ENCODE data around the gene ARID3B.
"Not testable (repeated sequence)": the region's sequence is repeated elsewhere in the genome, so short reads cannot be mapped to it uniquely, and the experiment has no call there.

ARID3B gene

DNA sequence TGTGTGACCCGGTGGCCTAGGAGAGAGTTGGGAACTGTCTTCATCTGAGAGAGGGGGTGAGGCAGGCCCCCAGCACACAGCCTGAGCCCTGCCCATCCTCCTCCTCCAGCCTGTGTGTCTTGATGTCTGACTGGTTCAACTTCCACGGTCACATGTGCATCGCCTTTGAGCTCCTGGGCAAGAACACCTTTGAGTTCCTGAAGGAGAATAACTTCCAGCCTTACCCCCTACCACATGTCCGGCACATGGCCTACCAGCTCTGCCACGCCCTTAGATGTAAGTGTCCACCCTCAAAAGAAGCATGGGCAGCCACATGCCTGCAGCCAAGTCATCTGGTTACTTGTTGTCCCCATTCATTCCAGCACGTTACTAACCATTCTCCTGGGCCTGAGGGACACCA, 84.7 kb downstream of the ARID3B start:
- DNase-seq: no peak

DNA sequence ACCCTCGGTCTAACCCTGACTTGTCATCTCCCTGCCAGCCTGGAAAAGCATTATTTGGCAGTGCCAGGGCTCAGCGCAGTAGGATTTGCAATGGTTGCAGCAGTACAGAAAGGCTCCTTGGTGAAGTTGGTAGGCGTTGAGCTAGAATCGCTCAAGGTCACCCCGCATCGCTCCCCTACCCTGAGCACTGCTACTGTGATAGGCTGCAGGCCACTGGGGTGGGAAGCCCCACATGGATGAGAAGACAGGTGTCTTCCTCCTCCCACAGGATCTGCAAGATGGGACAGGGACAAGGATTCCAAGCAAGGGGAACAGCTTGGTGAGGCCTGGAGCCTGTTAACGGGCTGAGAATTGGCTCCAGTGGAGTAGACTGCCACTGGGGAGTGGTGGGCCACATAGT, 85.3 kb downstream of the ARID3B start:
- DNase-seq: no peak

DNA sequence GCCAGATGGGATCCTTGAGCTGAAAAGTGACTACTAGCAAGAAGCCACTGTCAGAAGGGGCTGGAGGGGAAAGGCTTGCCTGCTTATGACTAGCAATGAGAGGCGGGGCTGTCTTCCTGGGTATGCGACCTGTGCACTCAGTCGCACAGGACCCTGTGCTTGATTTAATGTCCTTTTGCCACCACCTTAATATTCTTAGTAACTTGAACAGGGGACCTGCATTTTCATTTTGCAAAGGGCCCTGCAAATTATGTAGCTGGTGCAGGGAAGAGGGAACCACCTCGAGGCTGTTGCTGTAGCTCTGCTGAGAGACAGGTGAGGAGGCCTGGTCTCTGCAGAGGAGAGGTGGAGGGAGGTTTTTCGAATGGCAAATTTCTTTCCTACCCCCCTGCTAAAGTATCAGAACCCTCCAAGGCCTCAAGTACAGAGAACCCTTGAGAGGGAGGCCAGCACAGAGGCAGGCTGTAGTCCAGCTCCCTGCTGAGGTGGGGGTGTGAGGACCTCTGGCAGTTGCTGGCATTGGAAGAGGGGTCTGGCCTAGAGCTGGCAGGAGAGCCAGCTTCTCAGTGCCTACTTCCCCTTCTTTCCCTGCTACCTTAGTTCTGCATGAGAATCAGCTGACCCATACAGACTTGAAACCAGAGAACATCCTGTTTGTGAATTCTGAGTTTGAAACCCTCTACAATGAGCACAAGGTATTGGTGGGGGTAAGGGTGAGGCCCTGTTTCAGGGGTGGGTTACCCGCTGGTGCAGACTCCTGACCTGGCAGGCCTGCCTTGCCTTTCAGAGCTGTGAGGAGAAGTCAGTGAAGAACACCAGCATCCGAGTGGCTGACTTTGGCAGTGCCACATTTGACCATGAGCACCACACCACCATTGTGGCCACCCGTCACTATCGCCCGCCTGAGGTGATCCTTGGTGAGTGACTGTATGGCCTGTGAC, 86.0 kb downstream of the ARID3B start:
- DNase-seq: peak; percentile 72 to 76

DNA sequence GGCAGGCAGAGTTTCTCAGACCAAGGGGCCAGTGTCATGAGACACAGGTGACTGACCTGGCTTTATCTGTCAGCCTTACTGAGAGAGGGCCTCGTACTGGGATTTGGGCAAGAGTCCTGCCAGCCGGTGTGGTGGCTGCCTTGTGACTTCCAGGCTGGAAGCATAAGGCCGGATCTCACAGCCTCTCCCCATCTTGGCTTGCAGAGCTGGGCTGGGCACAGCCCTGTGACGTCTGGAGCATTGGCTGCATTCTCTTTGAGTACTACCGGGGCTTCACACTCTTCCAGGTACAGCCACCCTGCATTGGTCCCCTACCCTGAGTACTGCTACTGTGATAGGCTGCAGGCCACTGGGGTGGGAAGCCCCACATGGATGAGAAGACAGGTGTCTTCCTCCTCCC, 86.7 kb downstream of the ARID3B start:
- DNase-seq: no peak

DNA sequence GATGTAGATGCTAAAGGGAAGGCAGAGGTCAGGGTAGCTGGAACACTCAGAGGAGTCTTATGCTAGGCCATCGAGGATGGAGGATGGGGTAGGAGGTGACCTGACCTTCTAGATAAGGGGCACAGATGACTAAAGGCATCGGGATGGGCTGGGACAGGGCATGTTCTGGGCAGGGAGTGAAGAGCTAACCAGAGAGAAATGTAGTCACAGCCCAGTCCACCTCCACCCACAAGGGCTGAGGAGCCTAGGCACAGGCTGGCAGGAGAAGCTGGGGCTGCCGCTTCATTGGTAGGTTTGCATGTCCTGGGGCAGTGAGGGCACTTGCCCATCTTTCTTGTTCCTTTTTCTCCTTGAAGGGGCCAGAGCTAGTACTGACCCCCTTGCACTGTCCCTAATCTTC, 87.2 kb downstream of the ARID3B start:
- DNase-seq: no peak

DNA sequence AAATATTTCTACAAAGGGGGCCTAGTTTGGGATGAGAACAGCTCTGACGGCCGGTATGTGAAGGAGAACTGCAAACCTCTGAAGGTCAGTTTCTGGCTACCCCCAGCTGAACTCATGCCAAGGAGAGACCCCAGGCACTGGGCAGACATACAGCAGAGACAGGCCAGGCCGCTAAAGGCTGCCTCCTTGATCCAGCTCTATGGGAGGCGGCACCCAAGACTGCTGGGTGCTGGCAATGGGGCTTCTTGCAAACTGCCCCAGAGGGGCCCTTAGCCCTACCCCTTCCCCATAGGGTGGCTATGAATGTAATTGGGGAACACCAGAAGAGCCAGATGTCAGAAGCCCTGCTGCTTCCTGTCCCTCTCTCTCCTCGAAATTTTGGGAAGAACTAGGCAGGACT, 87.9 kb downstream of the ARID3B start:
- no peak for DNase-seq

DNA sequence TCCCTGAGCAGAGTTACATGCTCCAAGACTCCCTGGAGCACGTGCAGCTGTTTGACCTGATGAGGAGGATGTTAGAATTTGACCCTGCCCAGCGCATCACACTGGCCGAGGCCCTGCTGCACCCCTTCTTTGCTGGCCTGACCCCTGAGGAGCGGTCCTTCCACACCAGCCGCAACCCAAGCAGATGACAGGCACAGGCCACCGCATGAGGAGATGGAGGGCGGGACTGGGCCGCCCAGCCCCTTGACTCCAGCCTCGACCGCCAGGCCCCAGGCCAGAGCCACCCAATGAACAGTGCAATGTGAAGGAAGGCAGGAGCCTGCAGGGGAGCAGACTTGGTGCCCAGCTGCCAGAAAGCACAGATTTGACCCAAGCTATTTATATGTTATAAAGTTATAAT, 88.7 kb downstream of the ARID3B start:
- DNase-seq: not testable (repeated sequence)

DNA sequence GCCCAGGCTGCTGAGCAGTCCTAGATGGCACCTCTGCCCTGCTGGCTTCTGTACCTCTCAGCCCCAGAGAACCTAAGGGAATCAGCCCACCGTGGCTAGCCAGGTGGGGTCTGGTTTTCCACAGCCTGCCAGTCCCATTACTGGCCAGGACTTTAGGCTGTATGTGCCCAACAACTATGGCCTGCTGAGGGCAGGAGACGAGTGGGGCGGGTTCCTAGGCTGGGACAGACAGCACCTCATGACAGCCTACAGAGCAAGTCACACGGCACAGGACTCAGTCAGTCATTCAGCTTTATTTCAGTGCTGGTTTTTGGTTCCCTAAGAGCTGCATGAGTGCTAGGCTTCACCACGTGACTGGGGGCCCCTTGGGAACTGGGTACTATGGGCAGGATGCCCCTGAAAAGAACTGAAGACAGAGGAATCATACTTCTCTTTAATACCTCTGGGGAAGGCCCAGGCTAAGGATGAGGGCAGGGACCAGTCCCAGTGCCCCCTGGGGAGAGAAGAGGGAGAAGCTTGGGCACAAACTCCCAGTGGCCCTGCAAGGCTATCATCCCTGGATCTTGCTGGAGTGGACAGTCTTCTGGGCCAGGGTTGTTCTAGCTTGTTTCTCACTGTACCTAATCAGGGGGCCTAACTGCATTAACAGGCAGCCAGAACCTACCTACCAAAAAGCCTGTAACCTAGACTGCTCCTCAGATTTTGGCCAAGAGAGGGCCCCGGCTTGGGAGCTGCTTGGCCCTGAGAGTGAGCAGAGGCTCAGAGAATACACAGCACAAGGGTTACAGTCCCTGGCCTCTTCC, 89.5 kb downstream of the ARID3B start:
- DNase-seq: no peak

DNA sequence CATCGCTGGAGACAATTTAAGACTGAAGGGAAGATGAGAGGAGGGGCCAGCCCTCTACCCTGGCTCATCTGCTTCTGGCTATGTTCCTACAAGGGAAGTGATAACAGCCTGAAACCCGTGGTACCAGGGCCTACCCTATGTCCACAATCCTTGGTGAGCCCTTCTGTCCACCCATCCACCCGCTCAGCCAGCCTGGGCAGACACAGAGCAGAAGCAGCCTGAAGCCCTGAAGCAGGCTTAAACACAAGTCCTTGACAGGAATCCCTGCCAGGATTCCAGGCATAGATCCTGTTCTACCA, 90.0 kb downstream of the ARID3B start:
- DNase-seq: no peak

DNA sequence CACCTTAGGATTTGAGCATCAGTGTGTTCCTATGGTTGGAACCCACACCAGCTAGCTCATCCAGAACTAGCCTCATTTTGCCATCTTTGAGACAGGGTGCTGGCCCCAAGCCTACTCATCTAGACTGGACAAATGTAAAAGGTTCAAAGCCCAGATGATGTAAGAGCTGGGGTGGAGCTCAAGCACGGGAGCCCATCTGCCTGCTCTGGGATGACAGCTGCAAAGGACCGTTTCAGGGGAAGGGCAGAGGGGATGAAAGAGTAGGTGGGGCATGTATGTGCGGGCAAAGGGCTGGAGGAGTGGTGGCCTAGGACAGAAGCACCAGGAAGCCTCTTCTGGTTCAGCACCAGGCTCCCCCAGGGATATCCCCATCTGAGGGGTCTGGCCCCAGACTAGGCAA, 90.4 kb downstream of the ARID3B start:
- DNase-seq: no peak

DNA sequence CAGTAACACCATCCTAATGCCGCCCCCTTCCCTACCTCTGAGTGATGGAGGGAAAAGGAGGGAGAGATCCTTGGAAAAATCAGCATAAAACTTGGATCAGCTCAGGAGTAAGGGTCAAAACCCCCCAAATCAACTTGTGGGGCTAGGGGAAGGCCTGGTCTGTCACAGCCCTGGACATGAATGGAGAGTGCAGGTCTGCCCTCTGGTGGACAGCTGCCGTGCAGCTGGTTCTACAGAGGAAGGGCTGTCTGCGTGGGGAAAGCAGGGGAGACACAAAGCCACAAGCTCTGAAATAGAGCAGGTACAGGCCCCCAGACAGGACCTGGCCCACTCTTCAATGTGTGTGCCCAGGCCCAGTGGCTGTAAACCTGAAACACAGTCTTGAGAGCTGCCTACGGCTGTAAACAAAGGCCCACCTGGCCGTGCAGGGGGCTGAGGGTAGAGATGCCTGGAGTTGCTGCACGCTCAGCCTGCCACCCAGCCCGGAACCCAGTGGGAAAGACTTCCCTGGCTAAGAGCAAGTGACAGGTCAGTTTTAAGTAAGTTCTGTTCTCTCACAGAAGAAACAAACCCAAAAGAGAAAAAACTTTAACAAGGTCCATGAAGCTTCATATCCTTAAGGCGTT, 91.0 kb downstream of the ARID3B start:
- DNase-seq: peak; percentile 40 to 66

DNA sequence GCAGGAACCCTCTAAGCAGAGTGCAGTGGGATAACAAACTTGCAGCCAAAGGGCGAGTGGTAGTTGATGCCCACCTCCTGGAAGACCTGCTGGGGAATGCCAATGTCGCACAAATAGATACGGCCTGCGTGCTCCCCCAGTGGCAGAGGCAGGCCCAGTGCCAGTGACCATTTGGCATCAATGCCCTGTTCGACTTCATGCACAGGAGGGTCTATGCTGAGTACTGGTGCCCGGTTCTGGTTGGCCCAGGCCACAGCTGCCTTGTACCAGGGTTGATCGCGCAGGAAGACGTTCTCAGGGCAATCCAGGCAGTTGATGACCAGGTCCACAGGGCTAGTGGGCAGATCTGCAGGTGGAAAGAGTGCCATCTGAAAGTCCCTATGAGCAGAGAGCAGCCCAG, 91.6 kb downstream of the ARID3B start:
- no peak for DNase-seq

DNA sequence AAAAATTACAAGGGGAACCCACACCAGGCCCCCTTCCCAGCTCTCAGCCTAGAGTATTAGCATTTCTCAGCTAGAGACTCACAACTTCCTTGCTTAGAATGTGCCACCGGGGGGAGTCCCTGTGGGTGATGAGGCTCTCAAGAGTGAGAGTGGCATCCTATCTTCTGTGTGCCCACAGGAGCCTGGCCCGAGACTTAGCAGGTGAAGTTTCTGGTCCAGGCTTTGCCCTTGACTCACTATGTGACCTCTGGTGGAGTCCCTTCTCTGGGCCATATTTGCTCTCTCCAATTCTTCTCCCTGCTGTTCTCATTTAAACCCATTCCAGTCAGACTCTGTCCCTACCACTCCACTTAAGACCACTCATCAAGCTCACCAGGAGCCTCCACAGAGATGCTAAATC, 92.8 kb downstream of the ARID3B start:
- DNase-seq: peak in 1 of 2 experiments; percentile 14

DNA sequence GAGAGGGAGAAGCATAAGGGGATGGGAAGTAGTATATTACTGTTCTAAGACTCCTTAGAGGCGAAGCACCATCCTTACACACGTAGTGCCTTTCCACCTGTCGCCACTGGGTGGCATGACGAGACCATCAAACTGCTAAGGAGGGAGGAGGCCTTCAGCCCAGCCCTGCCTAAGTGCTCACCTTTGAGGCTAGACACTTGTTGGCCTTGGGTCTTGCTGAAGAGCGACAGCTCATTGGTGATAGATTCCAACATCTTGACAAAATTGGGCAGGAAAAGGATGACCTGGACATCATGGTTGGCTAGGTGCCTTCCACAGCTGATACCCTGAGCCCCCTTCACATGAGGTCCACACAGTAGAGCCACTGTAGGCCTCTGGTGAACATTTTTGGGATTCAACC, 94.2 kb downstream of the ARID3B start:
- DNase-seq: peak; percentile 67 to 81

DNA sequence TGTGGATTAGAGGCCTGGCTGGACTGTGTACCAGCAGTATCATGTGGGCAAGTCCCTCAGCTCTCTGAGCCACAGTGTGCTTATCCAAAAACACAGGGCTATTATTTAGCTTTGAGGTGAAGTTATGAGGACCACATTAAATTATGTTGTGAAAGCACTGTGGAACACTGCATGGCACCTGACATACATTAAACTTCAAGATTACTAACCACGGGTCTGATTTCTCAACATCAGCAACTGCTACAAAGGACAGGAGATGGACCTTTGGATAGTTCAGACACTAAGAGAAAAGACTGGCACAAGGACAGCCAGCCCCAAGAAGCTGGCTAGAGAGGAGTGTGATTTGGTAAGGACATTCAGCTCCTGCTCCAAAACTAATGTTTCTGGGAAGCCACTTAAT, 96.0 kb downstream of the ARID3B start:
- DNase-seq: no peak

DNA sequence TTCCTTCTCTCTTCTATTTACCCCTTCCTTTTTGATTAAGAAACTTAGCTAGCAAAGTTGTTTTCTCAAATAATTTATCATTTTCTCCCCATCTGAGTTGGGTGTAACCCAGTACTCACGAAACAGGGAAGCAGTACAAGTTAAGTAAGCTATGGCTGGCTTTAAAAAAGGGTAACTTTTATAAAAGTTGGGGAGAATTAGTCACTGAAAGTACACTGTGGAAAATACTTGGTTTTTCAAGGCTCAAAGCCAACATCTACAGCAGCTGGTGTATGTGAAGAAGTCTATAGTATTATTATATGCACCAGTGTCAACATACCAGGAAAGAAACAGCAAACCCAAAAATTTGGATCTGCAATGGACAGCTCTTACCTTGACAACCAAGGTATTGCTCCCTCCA, 100.1 kb downstream of the ARID3B start:
- no peak for DNase-seq

DNA sequence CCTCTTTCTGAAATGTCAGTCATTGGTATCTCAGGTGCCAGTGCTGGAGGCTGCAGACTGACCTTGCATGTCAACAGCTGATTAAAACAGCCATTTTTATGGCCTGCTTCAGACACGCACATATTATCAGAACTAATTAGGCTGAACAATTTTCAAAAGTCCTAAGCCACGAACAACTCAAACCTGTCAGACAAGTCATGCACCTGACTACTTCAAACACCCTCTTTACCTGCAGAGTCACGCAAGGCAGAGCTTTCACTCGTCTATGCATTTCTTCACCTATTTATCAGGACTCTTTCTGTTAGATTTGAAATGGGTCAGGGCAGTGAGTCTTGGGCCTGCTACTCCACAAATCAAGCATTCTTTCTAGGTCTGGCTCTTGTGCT, 101.3 kb downstream of the ARID3B start:
- no peak for DNase-seq

DNA sequence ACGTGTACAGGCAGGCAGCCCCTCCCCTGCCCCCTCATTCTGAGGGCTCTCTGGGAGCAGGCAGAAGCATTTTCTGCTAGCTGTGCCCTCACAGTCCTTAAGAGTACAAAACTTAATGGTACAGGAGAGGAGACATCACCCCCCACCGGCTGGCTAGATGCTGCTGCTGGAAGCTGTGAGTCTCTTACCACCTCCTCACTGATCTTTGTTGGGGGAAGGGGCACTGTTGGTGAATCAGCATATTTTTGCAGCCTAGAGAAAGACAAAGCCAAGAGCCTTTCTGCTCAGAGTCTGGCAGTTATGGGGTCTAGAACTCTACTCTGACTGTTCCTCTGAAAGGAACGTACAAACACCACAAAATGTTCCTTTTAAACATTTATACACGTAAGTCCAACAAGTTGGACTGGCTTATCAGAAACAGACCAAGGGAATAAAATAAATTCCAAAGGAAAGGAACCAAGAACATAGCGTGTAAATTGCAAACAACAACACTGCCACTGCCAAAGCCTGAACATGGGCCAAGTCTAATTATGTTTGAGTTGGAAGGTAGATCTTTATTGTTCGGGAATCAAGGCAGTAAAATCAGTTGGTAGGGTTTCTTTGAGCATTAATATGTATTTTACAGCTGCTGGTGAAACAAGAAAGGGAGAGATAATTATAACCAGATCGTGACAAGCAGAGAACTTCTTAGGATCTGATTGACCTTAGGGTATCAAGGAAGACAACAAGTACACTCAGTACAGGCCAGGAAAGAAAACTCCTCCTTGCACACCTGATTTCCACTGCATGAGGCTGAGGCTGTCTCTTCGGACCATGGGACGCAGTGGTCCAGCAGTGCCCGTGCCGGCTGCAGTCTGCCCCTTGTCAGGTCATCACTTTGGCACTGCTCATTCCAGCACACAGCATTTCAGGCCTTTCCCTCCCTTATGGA, 102.0 kb downstream of the ARID3B start:
- DNase-seq: no peak

DNA sequence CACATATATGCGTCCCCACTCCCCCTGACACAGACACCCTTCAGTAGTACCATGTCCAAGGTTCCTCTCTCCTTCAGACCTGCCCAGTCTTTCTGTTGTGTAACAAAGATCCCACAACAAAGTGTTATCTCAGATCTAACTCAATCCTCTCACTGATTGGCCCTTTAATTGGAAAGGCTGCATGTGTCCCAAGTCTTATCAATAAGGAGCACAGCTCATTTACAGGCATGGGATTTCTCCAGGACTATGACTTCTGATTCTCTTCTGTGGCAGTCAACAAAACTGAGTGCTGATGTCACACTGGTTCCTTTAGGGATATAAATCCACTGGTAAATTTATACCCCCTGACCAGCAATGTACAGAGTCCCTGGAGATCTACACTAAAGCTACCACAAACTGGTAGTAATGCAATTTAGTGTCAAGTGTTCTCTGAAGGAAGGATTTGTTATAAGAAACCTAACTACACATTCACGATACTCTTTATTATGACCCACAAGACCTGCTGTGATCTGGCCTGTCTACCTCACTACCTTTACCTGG, 102.7 kb downstream of the ARID3B start:
- no peak for DNase-seq

DNA sequence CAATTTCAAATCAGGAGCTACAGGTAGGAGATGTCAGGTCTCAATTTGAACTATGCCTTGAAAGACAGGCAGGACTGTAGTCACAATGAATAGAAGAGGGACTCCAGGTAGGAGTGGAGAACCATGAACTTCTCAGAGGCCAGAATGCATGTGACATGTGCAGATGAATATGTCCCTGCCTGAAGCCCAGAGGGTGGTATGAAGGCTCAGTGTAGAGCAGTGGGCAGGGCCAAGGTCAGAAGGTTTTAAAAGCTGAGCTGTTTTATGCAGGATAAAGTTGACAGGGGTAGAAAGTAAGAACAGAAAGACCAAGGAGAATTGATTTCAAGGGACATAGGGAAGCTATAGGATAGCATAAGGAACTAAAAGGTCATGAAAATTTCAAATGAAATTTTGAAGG, 105.5 kb downstream of the ARID3B start:
- DNase-seq: no peak
